Measurements from ENCODE around the gene LPIN2.
A peak's percentile ranks its signal among the peaks of the same experiment; 100 is the strongest.

The LPIN2 gene

GRCh38 chr18:2981212-2981728 lies 31.7 kb downstream of the LPIN2 start:
- peak; percentile 86 for DNase-seq
- TF ChIP-seq CTCF (IDR thresholded peaks at IDR 0.05; ENCODE audit: low read depth, low read length, missing control alignments): no peak
- Histone ChIP-seq H3K27me3 (replicated peaks) (no peaks in the 10 kb centered on the region), H3K4me3 (ENCODE audit: low read depth, low read length) (no peak overlapping the region), H3K36me3 (replicated peaks) (no peaks in the 10 kb centered on the region), H3K27ac (peak overlapping the region; percentile 94)
- in situ Hi-C loops (cut with HindIII; ENCODE audit: low pct_ligation_motif_present, low sequenced_read_pairs): no loop called here

- Histone ChIP-seq H3K27ac (peak overlapping the region; percentile 94), H3K36me3 (replicated peaks) (no peaks in the 10 kb centered on the region), H3K27me3 (replicated peaks) (no peaks in the 10 kb centered on the region), H3K4me3 (ENCODE audit: low read depth, low read length) (no peak overlapping the region)
- in situ Hi-C loops (cut with HindIII; ENCODE audit: low pct_ligation_motif_present, low sequenced_read_pairs): no loop called here
- no peak for DNase-seq
- no peak for TF ChIP-seq CTCF (IDR thresholded peaks at IDR 0.05; ENCODE audit: low read depth, low read length, missing control alignments)
These were observed 32.8 kb downstream of the LPIN2 start for GRCh38 chr18:2979871-2980790.

DNA sequence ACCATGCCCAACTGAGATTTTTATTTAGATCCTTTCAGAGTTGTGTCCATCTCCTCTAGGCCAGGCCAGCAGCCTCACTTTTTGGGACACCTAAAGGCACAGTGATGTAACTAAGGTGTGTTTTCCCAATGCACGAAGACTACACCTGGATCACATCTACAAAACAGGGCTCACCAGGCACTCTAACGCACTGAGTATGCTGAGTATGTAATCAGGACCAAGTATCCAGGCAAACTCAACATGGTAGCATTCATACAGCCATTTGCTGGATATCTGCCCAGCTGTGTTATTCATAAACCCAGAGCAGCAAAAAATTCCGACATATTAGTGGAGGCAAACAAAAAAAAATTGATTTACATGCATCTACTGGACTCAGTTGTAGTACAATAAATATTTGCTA lies 33.8 kb downstream of the LPIN2 start:
- Histone ChIP-seq H3K27me3 (replicated peaks) (no peaks in the 10 kb centered on the region), H3K4me3 (ENCODE audit: low read depth, low read length) (no peak overlapping the region), H3K27ac (peak overlapping the region; percentile 94), H3K36me3 (replicated peaks) (no peaks in the 10 kb centered on the region)
- in situ Hi-C loops (cut with HindIII; ENCODE audit: low pct_ligation_motif_present, low sequenced_read_pairs): no loop called here
- DNase-seq: peak; percentile 84
- TF ChIP-seq CTCF (IDR thresholded peaks at IDR 0.05; ENCODE audit: low read depth, low read length, missing control alignments): no peak

GRCh38 chr18:2978661-2979106 lies 34.3 kb downstream of the LPIN2 start:
- in situ Hi-C loops (cut with HindIII; ENCODE audit: low pct_ligation_motif_present, low sequenced_read_pairs): no loop called here
- Histone ChIP-seq H3K27me3 (replicated peaks) (no peaks in the 10 kb centered on the region), H3K27ac (peak overlapping the region; percentile 94), H3K36me3 (replicated peaks) (no peaks in the 10 kb centered on the region), H3K4me3 (ENCODE audit: low read depth, low read length) (peak overlapping the region; percentile 24)
- no peak for TF ChIP-seq CTCF (IDR thresholded peaks at IDR 0.05; ENCODE audit: low read depth, low read length, missing control alignments)
- DNase-seq: peak; percentile 88

DNA sequence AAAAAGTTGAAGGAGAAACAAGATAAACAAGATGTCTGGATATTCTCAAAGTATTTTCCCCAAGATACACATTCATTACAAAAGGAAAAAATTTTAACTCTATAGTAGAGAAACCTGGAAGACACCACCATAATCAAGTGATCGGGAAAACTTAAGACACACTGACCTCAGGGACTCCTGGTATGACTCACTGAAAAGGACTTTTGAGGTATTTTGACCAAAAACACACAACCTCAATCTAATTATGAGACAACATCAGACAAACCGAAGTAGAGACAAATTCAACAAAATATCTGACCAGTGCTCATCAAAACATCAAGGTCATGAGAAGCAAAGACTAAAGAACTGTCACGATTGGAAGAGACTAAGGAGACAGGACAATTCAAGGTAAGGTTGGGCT lies 34.7 kb downstream of the LPIN2 start:
- H3K27me3 ChIP-seq (replicated peaks): no peaks in the 10 kb centered on the region
- H3K4me3 ChIP-seq (ENCODE audit: low read depth, low read length): peak overlapping the region; percentile 24
- H3K36me3 ChIP-seq (replicated peaks): no peaks in the 10 kb centered on the region
- in situ Hi-C loops (cut with HindIII; ENCODE audit: low pct_ligation_motif_present, low sequenced_read_pairs): no loop called here
- no peak for DNase-seq
- peak overlapping the region; percentile 94 for H3K27ac ChIP-seq
- no peak for TF ChIP-seq CTCF (IDR thresholded peaks at IDR 0.05; ENCODE audit: low read depth, low read length, missing control alignments)
